Colonic mucosa (tissue), 4 donors: ENCODE data around the gene NECTIN3. TPM values are rescaled to one million over a fixed set of nuclear protein-coding genes. Genes with fewer than 3 reads are reported as not detected.

Experiments used
- DNase-seq: peaks from one replicate; pipeline ENCODE4 v3.0.0-alpha.2; 2020
- H3K27ac ChIP-seq: fragments of 200-600 bp; one replicate; pipeline ENCODE4 v1.8.0; 2021
- H3K27me3 ChIP-seq: fragments of 200-600 bp; one replicate; pipeline ENCODE4 v1.8.0; 2021
- H3K36me3 ChIP-seq: fragments of 200-600 bp; one replicate; pipeline ENCODE4 v1.8.0; 2021
- H3K4me1 ChIP-seq: fragments of 200-600 bp; one replicate; pipeline ENCODE4 v1.8.0; 2021; ENCODE audit warnings: mild to moderate bottlenecking
- H3K4me3 ChIP-seq: fragments of 200-600 bp; one replicate; pipeline ENCODE4 v1.8.0; 2021
- H3K9ac ChIP-seq, 2 donors: one replicate each; pipeline ENCODE4 v1.7.0; 2013; ENCODE audit warnings: control low read depth in 2 of 2, low read depth in 2 of 2, low read length in 2 of 2
- H3K9me3 ChIP-seq: fragments of 200-600 bp; one replicate; pipeline ENCODE4 v1.8.0; 2021
- CTCF ChIP-seq: fragments of 200-600 bp; IDR thresholded peaks from one replicate; pipeline ENCODE4 v1.8.0; 2022; ENCODE audit warnings: antibody characterized with exemption, mild to moderate bottlenecking
- intact Hi-C: fragments of 100-400 bp; cut with DNase I; formaldehyde crosslinking; loops from one replicate; pipeline ENCODE4 v1.14.1; 2022
- total RNA-seq, 2 donors: library from RNA; stranded (reverse); fragmentation: NEBNext Ultra II Directional in 1 of 2; extraction: Animal tissue kit (Norgen Biotek cat#: 25700) in 1 of 2; gene quantifications; one replicate each; pipeline ENCODE4 v1.2.1, GENCODE V29; 2021
- donor health status: healthy.
- donor health status: DM: no; HTN: no; CAD: no.
- donor health status: DM: no; HTN: no; CAD: no.

Gene NECTIN3
- total RNA-seq, 2 donors from 2014 or later: 46.8 to 47.4 TPM

DNA sequence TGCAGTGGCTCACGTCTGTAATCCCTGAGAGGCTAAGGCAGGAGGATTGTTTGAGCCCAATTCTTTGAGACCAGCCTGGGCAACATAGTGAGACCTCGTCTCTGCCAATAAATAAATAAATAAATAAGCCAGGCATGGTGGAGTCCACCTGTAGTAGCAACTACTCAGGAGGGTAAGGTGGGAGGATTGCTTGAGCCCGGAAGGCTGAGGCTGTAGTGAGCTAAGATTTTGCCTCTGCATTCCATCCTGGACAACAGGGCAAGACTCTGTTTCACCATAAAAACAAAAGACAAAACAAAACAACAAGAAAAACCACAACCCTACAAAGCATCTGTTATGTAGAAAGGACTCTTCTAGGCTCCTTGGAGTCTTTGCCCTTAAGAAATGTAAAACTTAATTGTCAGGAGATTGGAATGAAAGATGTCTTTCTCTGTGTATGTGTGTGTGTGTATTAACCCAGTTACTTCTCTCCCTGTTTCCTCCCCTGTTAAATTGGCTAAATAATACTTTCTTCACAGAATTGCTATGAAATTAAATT is 9.5 kb downstream of the NECTIN3 start:
- Histone ChIP-seq H3K9me3 (no peaks in the 10 kb centered on the region), H3K27me3 (no peaks in the 10 kb centered on the region)

GRCh38 chr3:111084911-111085310 is 13.3 kb downstream of the NECTIN3 start:
- no peak for DNase-seq
- Histone ChIP-seq H3K4me1 (no peaks in the 10 kb centered on the region), H3K27me3 (no peaks in the 10 kb centered on the region), H3K36me3 (no peaks in the 10 kb centered on the region), H3K9ac (no peak overlapping the region), H3K27ac (no peak overlapping the region), H3K9me3 (no peaks in the 10 kb centered on the region), H3K4me3 (no peak overlapping the region)
- TF ChIP-seq CTCF: no peak
- intact Hi-C loops: loop anchor here (5.0 to 10.0 kb wide), 2 partner anchors 770 to 1353 kb away; no protein-coding TSS in a partner anchor

More for the DNA sequence above, 9.5 kb downstream of the NECTIN3 start:
- DNase-seq: no peak
- TF ChIP-seq CTCF: no peak
- intact Hi-C loops: loop anchor here (5.0 to 10.0 kb wide), 2 partner anchors 766 to 1349 kb away; no protein-coding TSS in a partner anchor
- Histone ChIP-seq H3K27ac (no peak overlapping the region), H3K4me1 (no peaks in the 10 kb centered on the region), H3K4me3 (no peak overlapping the region), H3K36me3 (no peaks in the 10 kb centered on the region), H3K9ac (no peak overlapping the region)

DNA sequence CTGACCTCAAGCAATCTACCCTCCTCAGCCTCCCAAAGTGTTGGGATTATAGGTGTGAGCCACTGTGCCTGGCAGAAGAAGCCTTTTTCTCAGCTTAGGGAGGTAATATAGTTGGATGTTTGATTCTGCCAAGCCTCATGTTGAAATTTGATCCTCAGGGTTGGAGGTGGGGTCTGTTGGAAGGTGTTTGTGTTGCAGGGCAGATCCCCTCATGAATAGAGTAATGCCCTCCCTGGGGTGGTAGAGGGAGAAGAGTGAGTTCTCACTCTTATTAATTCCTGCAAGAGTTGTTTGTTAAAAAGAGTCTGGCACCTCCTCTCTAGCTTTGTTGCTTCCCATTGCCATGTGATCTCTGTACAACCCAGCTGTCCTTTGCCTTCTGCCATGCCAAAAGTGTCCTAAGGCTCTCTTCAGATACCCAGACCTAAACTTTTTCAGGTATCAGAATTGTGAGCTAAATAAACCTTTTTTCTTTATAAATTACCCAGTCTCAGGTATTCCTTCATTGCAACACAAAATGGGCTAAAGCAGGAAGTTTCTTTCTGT is 16.4 kb downstream of the NECTIN3 start:
- DNase-seq: no peak

DNA sequence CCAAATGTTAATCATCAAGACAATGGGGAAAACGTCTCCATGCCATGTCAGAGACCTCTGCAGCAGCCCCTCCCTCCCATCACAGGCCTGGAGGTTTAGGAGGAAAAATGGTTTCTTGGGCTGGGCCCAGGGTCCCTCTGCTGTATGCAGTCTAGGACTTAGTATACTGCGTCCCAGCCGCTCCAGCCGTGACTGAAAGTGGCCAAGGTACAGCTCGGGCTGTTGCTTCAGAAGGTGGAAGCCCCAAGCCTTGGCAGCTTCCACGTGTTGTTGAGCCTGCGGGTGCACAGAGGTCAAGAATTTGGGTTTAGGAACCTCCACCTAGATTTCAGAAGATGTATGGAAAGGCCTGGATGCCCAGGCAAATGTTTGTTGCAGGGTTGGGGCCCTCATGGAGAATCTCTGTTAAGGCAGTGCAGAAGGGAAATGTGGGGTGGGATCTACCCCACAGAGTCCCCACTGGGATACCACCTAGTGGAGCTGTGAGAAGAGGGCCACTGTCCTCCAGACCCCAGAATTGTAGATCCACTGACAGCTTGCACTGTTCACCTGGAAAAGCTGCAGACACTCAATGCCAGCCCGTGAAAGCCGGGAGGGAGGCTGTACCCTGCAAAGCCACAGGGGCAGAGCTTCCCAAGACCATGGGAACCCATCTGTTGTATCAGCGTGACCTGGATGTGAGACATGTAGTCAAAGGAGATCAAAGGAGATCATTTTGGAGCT is 25.0 kb downstream of the NECTIN3 start:
- Histone ChIP-seq H3K27ac (no peak overlapping the region), H3K9ac (no peak overlapping the region), H3K4me3 (no peak overlapping the region), H3K9me3 (no peaks in the 10 kb centered on the region), H3K27me3 (no peaks in the 10 kb centered on the region), H3K36me3 (no peaks in the 10 kb centered on the region), H3K4me1 (no peaks in the 10 kb centered on the region)
- TF ChIP-seq CTCF: no peak
- DNase-seq: no peak
- intact Hi-C loops: no loop called here

More for the DNA sequence above, 16.4 kb downstream of the NECTIN3 start:
- no peak overlapping the region for H3K9ac ChIP-seq
- no peaks in the 10 kb centered on the region for H3K4me1 ChIP-seq
- no peaks in the 10 kb centered on the region for H3K36me3 ChIP-seq
- H3K27me3 ChIP-seq: no peaks in the 10 kb centered on the region
- H3K4me3 ChIP-seq: no peak overlapping the region
- H3K27ac ChIP-seq: no peak overlapping the region
- intact Hi-C loops: loop anchor here (10.0 kb wide), 1 partner anchor 773 kb away; no protein-coding TSS in a partner anchor
- no peak for TF ChIP-seq CTCF
- H3K9me3 ChIP-seq: no peaks in the 10 kb centered on the region

- Histone ChIP-seq H3K9ac (no peak overlapping the region), H3K4me3 (no peak overlapping the region), H3K36me3 (no peaks in the 10 kb centered on the region), H3K4me1 (no peaks in the 10 kb centered on the region), H3K27ac (no peak overlapping the region), H3K27me3 (no peaks in the 10 kb centered on the region), H3K9me3 (no peaks in the 10 kb centered on the region)
- no peak for DNase-seq
- no peak for TF ChIP-seq CTCF
- intact Hi-C loops: no loop called here
Measured at GRCh38 chr3:111103807-111104206, 32.2 kb downstream of the NECTIN3 start.
